Right lobe of liver (tissue), 6 donors: ENCODE results near the gene ANOS1. TPM values are rescaled to one million over a fixed set of nuclear protein-coding genes. Genes with fewer than 3 reads are reported as not detected.

Source experiments
- ATAC-seq, 4 donors: fragments of 200-7000 bp; cut with Tn5 transposase; one replicate each; pipeline ENCODE4 v1.9.1; 2020; ENCODE audit warnings: mild to moderate bottlenecking in 4 of 4, moderate library complexity in 4 of 4
- DNase-seq, 3 donors: peaks; one replicate each; pipeline ENCODE4 v3.0.0-alpha.2; 2020
- H3K27ac ChIP-seq, 3 donors: fragments of 200-600 bp; one replicate each; pipeline ENCODE4 v1.8.0; 2022
- H3K27me3 ChIP-seq, 2 donors: fragments of 200-600 bp; one replicate each; pipeline ENCODE4 v1.8.0; 2022
- H3K36me3 ChIP-seq, 4 donors: fragments of 200-600 bp; sonication (generic) in 1 of 4; one replicate each; pipeline versions ENCODE4 v1.5.1 to v1.8.0; 2017 to 2022; ENCODE audit warnings: control low read depth in 1 of 4
- H3K4me1 ChIP-seq, 4 donors: fragments of 200-600 bp; sonication (generic) in 1 of 4; one replicate each; pipeline versions ENCODE4 v1.5.1 to v1.8.0; 2017 to 2022; ENCODE audit warnings: control low read depth in 1 of 4
- H3K4me3 ChIP-seq, 3 donors: fragments of 200-600 bp; one replicate each; pipeline ENCODE4 v1.8.0; 2022
- H3K9me3 ChIP-seq, 4 donors: fragments of 200-600 bp; sonication (generic) in 1 of 4; one replicate each; pipeline versions ENCODE4 v1.5.1 to v1.8.0; 2017 to 2022; ENCODE audit warnings: control low read depth in 1 of 4
- POLR2A ChIP-seq: fragments of 450-650 bp; IDR thresholded peaks from one replicate; pipeline ENCODE4 v1.6.1; 2017; ENCODE audit warnings: antibody characterized with exemption, mild to moderate bottlenecking
- WGBS: methylation state at CpG from one replicate; pipeline ENCODE4 v1.1.6; 2018; ENCODE audit warnings: low coverage, low lambda C conversion rate; ENCODE audit not compliant: insufficient coverage; ENCODE audit errors: missing lambda C conversion rate; 5-methylcytosine and 5-hydroxymethylcytosine counted together
- intact Hi-C, 2 donors: fragments of 100-400 bp; cut with DNase I; formaldehyde crosslinking; loops; one replicate each; pipeline versions ENCODE4 v1.11.2 to v1.14.1; 2022
- total RNA-seq, 6 experiments: library from RNA; depleted of rRNA in 2 of 6; stranded (reverse); fragments of >200 nt in 2 of 6; fragmentation: NEBNext Ultra II Directional in 3 of 6; extraction: Animal tissue kit (Norgen Biotek cat#: 25700) in 3 of 6; gene quantifications; one replicate each; pipeline versions ENCODE4 v1.1.0 to v1.2.4, GENCODE V29; 2016 to 2023
- TF ChIP-seq, protein P1 (sequence below), 4 donors: fragments of 200-600 bp in 3 of 4; fragments of 450-650 bp in 1 of 4; IDR thresholded peaks; one replicate each; pipeline versions ENCODE4 v1.5.1 to v1.8.0; 2016 to 2022; ENCODE audit warnings: antibody characterized with exemption in 4 of 4, mild to moderate bottlenecking in 2 of 4
- donor health status: DM: no; HTN: yes; CAD: no.
- donor health status: DM: no; HTN: no; CAD: no.
- donor health status: DM: no; HTN: no; CAD: no.
- donor health status: DM: no; HTN: yes; CAD: no.
- donor health status: DM: no; HTN: yes; CAD: no.

Gene ANOS1
- total RNA-seq, 6 experiments from 2014 or later = 0.22 to 0.81 (median 0.55) TPM

DNA sequence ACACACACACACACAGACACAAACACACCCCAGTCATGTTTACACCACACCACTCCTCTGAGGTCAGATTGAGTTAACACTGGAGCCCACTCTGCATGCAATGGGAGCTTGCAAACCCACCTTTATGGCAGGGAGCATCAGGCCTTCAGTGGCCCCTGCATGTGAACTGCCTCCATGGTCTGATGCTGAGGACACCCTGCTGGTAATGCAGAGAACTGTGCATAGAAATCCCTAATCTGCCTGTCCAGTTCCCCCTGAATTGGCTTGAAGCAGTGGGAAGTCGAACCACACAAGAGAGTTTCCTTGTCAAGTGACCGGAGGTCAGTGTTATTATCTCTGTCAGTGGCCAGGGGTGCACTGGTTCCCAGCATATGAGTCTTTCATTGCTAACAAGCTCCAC is 59.8 kb downstream of the ANOS1 start:
- no peak for DNase-seq
- TF ChIP-seq, protein P1, sequence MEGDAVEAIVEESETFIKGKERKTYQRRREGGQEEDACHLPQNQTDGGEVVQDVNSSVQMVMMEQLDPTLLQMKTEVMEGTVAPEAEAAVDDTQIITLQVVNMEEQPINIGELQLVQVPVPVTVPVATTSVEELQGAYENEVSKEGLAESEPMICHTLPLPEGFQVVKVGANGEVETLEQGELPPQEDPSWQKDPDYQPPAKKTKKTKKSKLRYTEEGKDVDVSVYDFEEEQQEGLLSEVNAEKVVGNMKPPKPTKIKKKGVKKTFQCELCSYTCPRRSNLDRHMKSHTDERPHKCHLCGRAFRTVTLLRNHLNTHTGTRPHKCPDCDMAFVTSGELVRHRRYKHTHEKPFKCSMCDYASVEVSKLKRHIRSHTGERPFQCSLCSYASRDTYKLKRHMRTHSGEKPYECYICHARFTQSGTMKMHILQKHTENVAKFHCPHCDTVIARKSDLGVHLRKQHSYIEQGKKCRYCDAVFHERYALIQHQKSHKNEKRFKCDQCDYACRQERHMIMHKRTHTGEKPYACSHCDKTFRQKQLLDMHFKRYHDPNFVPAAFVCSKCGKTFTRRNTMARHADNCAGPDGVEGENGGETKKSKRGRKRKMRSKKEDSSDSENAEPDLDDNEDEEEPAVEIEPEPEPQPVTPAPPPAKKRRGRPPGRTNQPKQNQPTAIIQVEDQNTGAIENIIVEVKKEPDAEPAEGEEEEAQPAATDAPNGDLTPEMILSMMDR (IDR thresholded peaks at IDR 0.05) = no peak
- TF ChIP-seq POLR2A = no peak

DNA sequence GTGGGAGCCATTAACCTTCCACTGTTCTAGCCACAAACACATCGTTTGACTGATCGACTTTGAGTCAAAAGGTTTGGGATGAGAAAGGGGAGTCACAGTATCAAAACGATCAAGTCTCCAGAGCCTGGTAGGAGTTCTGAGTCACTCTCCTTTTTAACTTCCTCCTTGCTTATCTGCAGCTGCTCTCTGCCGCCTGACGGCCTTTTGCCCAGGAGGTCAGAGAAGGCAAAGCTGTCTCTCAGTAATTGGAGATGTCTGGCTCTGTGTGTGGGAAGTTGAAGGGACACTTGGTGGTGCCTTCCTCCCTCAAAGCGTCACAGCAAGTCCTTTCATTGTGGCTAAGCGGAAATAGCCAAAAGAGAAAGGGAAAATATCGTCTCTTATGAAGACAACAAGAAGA is 63.1 kb downstream of the ANOS1 start:
- H3K4me3 ChIP-seq = no peak overlapping the region

More for the DNA sequence above, 59.8 kb downstream of the ANOS1 start:
- Histone ChIP-seq H3K27me3 (no peaks in the 10 kb centered on the region), H3K36me3 (no peaks in the 10 kb centered on the region), H3K27ac (no peak overlapping the region), H3K4me3 (no peak overlapping the region), H3K4me1 (no peaks in the 10 kb centered on the region), H3K9me3 (no peaks in the 10 kb centered on the region)
- ATAC-seq = no peak
- WGBS = no CpG with 5 or more reads among the region's 2 CpGs
- intact Hi-C loops = no loop called here

DNA sequence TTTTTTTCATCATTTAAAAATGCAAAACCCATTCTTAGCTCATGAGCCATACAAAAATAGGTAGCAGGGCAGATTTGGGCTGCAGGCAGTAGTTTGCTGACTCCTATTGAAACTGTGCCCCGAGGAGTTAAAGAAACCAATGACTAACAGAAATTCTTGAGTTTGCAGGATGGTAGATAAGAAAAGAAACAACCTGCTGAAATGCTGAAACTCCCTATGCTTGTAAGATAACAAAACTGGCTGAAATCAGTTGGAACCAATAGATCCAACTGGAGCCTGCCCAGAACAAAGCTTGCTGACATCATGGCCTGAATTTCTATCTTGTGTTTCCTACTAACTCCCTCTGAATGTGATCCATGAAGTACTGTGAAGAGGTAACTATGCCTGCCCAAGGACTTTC is 68.6 kb downstream of the ANOS1 start:
- Histone ChIP-seq H3K4me1 (no peaks in the 10 kb centered on the region), H3K36me3 (no peaks in the 10 kb centered on the region), H3K4me3 (no peak overlapping the region), H3K9me3 (no peaks in the 10 kb centered on the region), H3K27ac (no peak overlapping the region), H3K27me3 (no peaks in the 10 kb centered on the region)
- ATAC-seq (no peak), DNase-seq (no peak)
- WGBS = 6% methylated on average over 1 of the region's 1 CpG
- intact Hi-C loops = no loop called here
- TF ChIP-seq, protein P1 (IDR thresholded peaks at IDR 0.05) = no peak
- TF ChIP-seq POLR2A = no peak

More for the DNA sequence above, 63.1 kb downstream of the ANOS1 start:
- TF ChIP-seq POLR2A = no peak
- TF ChIP-seq, protein P1 (IDR thresholded peaks at IDR 0.05) = no peak
- H3K27ac ChIP-seq = no peak overlapping the region
- DNase-seq (no peak), ATAC-seq (no peak)
- no peaks in the 10 kb centered on the region for H3K27me3 ChIP-seq
- intact Hi-C loops = no loop called here
- no peaks in the 10 kb centered on the region for H3K9me3 ChIP-seq
- H3K36me3 ChIP-seq = no peaks in the 10 kb centered on the region
- WGBS = 10% methylated on average over 8 of the region's 8 CpGs
- H3K4me1 ChIP-seq = no peaks in the 10 kb centered on the region

DNA sequence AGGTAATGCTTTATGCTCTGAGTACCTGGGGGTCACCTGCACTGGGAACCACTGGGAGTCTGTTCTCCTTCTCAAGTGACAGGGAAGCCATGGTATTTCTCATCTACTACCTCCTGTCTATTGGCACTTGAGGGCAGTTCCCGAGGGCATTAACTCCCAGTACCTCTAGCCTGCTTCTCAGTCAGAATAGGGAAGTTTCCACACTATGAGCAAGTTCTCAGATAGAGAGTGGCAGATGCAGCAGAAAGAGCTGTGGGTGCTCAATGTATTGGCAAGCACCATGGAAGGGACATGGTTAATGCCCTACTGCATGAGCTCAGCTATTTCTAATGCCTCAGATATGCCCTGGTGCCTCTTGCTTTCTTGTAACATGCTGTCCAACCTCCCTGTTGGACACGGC is 74.1 kb downstream of the ANOS1 start:
- 63% methylated on average over 2 of the region's 2 CpGs for WGBS
- ATAC-seq = no peak

More for the DNA sequence above, 74.1 kb downstream of the ANOS1 start:
- H3K4me1 ChIP-seq = no peaks in the 10 kb centered on the region
- intact Hi-C loops = no loop called here
- H3K9me3 ChIP-seq = no peaks in the 10 kb centered on the region
- H3K27ac ChIP-seq = no peak overlapping the region
- DNase-seq = no peak
- TF ChIP-seq, protein P1 (IDR thresholded peaks at IDR 0.05) = no peak
- no peak for TF ChIP-seq POLR2A
- no peak overlapping the region for H3K4me3 ChIP-seq
- no peaks in the 10 kb centered on the region for H3K36me3 ChIP-seq
- H3K27me3 ChIP-seq = no peaks in the 10 kb centered on the region
